HG03280 (cell line): ENCODE measurements around the gene PHF20.
"Not testable (repeated sequence)": the region's sequence is repeated elsewhere in the genome, so short reads cannot be mapped to it uniquely, and the experiment has no call there.

Source experiments
- ATAC-seq: cut with Tn5 transposase; IDR thresholded peaks from one replicate; pipeline ENCODE4 v1.9.1; 2021; ENCODE audit warnings: mild to moderate bottlenecking, moderate library complexity; ENCODE audit not compliant: unreplicated experiment

Gene PHF20

GRCh38 chr20:35963878-35964277, 192.1 kb downstream of the PHF20 start:
- no peak for ATAC-seq

- ATAC-seq, result no peak
Observed at GRCh38 chr20:35967979-35968640, 196.3 kb downstream of the PHF20 start, which contains the start of gene CNBD2. Gene CNBD2, plus strand, starts transcription at chr20:35968590. Its CDS starts 173 bp downstream, at chr20:35968763.

- ATAC-seq, result no peak
Observed at GRCh38 chr20:35968930-35969329, 197.1 kb downstream of the PHF20 start.

GRCh38 chr20:35971981-35972380, 200.2 kb downstream of the PHF20 start:
- ATAC-seq, result no peak

- no peak for ATAC-seq
Observed at GRCh38 chr20:35972462-35972861, 200.6 kb downstream of the PHF20 start.

- no peak for ATAC-seq
Observed at GRCh38 chr20:35974256-35974655, 202.4 kb downstream of the PHF20 start.

GRCh38 chr20:35975576-35976373, 204.0 kb downstream of the PHF20 start:
- no peak for ATAC-seq

- ATAC-seq, result no peak
Observed at GRCh38 chr20:35978041-35978513, 206.3 kb downstream of the PHF20 start.

- ATAC-seq, result no peak
Observed at GRCh38 chr20:35979544-35979943, 207.7 kb downstream of the PHF20 start.

GRCh38 chr20:35981969-35982368, 210.2 kb downstream of the PHF20 start:
- ATAC-seq, result no peak

GRCh38 chr20:35984382-35984781, 212.6 kb downstream of the PHF20 start:
- no peak for ATAC-seq

- no peak for ATAC-seq
Observed at GRCh38 chr20:35985806-35986205, 214.0 kb downstream of the PHF20 start.

- no peak for ATAC-seq
Observed at GRCh38 chr20:35988910-35989463, 217.2 kb downstream of the PHF20 start.

- no peak for ATAC-seq
Observed at GRCh38 chr20:35991142-35991771, 219.4 kb downstream of the PHF20 start.

GRCh38 chr20:35992713-35993335, 221.0 kb downstream of the PHF20 start:
- no peak for ATAC-seq

GRCh38 chr20:35994994-35995453, 223.2 kb downstream of the PHF20 start:
- ATAC-seq, result no peak

- ATAC-seq, result not testable (repeated sequence)
Observed at GRCh38 chr20:35996492-35996891, 224.7 kb downstream of the PHF20 start.
